Measurements from ENCODE around the gene SLC2A5. TPM values are rescaled to one million over a fixed set of nuclear protein-coding genes. Genes with fewer than 3 reads are reported as not detected.

SLC2A5 gene
- total and polyA plus RNA-seq, 12 donors = 0.50 to 29.9 (median 4.3) TPM

DNA sequence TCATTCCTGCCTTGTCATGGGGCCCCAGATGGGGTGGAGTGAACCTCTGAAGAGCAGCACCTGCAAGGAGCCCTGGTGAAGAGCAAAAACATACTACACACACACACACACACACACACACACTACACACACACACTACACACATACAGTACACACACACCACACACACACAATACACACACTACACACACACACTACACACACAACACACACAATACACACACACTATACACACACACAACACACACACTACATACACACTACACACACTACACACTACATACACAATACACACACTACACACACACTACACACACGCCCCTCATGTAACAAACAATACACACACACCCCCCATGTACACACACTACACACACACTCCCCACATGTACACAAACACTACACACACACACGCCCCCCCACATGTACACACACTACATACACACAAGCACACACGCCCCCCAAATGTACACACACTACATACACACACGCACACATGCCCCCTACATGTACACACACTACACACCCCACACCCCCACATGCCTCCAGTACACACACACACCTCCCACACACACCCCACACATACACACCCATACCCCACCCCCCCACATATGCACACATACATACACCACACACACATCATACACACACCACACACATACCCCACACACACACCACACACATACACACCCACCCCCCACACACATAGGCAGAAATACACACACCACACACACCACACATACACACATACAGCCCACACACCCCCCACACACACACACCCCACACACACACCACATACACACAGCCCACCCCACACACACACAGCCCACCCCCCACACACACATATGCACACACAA lies 9.3 kb downstream of the SLC2A5 start:
- WGBS, 4 donors = 52 to 77% (median 74%) methylated on average over 4 of the region's 4 CpGs
- DNase-seq = peak in 1 of 7 donors; percentile 7
- intact Hi-C loops (cut with DNase I) = no loop called here
- no peak overlapping the region for H3K27ac ChIP-seq
- no peaks in the 10 kb centered on the region for H3K9me3 ChIP-seq (replicated peaks in 1 of 3)
- H3K36me3 ChIP-seq (replicated peaks in 1 of 2) = no peaks in the 10 kb centered on the region
- H3K4me1 ChIP-seq (replicated peaks in 1 of 2) = peaks cover 5 to 11% of the 10 kb centered on the region in 2 donors
- H3K27me3 ChIP-seq = no peaks in the 10 kb centered on the region
- H3K4me3 ChIP-seq = no peak overlapping the region
- no peak for TF ChIP-seq POLR2A (IDR thresholded peaks at IDR 0.05)
- TF ChIP-seq, protein P1, sequence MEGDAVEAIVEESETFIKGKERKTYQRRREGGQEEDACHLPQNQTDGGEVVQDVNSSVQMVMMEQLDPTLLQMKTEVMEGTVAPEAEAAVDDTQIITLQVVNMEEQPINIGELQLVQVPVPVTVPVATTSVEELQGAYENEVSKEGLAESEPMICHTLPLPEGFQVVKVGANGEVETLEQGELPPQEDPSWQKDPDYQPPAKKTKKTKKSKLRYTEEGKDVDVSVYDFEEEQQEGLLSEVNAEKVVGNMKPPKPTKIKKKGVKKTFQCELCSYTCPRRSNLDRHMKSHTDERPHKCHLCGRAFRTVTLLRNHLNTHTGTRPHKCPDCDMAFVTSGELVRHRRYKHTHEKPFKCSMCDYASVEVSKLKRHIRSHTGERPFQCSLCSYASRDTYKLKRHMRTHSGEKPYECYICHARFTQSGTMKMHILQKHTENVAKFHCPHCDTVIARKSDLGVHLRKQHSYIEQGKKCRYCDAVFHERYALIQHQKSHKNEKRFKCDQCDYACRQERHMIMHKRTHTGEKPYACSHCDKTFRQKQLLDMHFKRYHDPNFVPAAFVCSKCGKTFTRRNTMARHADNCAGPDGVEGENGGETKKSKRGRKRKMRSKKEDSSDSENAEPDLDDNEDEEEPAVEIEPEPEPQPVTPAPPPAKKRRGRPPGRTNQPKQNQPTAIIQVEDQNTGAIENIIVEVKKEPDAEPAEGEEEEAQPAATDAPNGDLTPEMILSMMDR (IDR thresholded peaks at IDR 0.05) = no peak

- intact Hi-C loops (cut with DNase I) = no loop called here
- Histone ChIP-seq H3K4me1 (replicated peaks in 1 of 2) (no peaks in the 10 kb centered on the region), H3K4me3 (no peak overlapping the region), H3K9me3 (replicated peaks in 1 of 3) (no peaks in the 10 kb centered on the region), H3K27ac (no peak overlapping the region), H3K36me3 (replicated peaks in 1 of 2) (no peaks in the 10 kb centered on the region), H3K27me3 (no peaks in the 10 kb centered on the region)
- 64 to 77% (median 69%) methylated on average over 1 to 2 of the region's 2 CpGs for WGBS, 4 donors
- no peak for DNase-seq
- TF ChIP-seq, protein P1 (IDR thresholded peaks at IDR 0.05) = no peak
- no peak for TF ChIP-seq POLR2A (IDR thresholded peaks at IDR 0.05)
Observed at GRCh38 chr1:9058465-9058864, 11.0 kb downstream of the SLC2A5 start.

GRCh38 chr1:9057851-9058250 lies 11.6 kb downstream of the SLC2A5 start:
- Histone ChIP-seq H3K36me3 (replicated peaks in 1 of 2) (no peaks in the 10 kb centered on the region), H3K27ac (no peak overlapping the region), H3K9me3 (replicated peaks in 1 of 3) (no peaks in the 10 kb centered on the region), H3K4me3 (no peak overlapping the region), H3K4me1 (replicated peaks in 1 of 2) (no peaks in the 10 kb centered on the region), H3K27me3 (no peaks in the 10 kb centered on the region)
- TF ChIP-seq, protein P1 (IDR thresholded peaks at IDR 0.05) = no peak
- TF ChIP-seq POLR2A (IDR thresholded peaks at IDR 0.05) = no peak
- intact Hi-C loops (cut with DNase I) = no loop called here
- WGBS, 4 donors = 80 to 88% (median 83%) methylated on average over 2 to 10 of the region's 10 CpGs
- DNase-seq = peak in 1 of 7 donors; percentile 5

DNA sequence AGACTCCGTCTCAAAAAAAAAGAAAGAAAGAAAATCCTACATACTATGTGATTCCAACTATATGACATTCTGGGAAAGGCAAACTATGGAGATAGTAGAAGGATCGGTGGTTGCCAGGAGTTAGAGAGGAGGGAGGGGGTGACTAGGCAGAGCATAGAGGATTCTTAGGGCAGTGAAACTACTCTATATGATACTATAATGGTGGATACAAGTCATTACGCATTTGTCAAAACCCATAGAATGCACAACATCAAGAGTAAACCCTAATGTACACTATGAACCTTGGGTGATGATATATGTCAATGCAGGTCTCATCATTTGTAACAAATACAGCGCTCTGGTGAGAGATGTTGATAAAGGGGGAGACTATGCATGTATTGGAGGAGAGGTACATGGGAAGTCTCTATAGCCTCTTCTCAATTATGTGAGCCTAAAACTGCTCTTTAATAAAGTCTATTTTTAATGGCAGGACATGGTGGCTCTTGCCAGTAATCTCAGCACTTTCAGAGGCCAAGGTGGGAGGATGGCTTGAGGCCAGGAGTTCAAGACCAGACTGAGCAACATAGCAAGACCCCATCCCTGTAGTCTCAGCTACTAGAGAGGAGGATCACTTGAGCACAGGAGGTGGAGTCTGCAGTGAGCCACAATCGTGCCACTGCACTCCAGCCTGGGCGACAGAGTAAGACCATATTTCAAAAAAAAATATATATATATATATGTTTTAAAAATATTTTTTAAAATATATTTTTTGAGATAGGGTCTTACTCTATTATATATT lies 17.0 kb downstream of the SLC2A5 start:
- no peak overlapping the region for H3K27ac ChIP-seq
- DNase-seq = no peak
- no peak overlapping the region for H3K4me3 ChIP-seq
- H3K4me1 ChIP-seq (replicated peaks in 1 of 2) = no peaks in the 10 kb centered on the region
- WGBS, 4 donors = 89 to 94% (median 93%) methylated on average over 6 of the region's 6 CpGs
- TF ChIP-seq, protein P1 (IDR thresholded peaks at IDR 0.05) = no peak
- TF ChIP-seq POLR2A (IDR thresholded peaks at IDR 0.05) = no peak
- intact Hi-C loops (cut with DNase I) = no loop called here
- H3K9me3 ChIP-seq (replicated peaks in 1 of 3) = no peaks in the 10 kb centered on the region
- H3K27me3 ChIP-seq = no peaks in the 10 kb centered on the region
- no peaks in the 10 kb centered on the region for H3K36me3 ChIP-seq (replicated peaks in 1 of 2)

All from adrenal gland (tissue), 12 donors.